NCI-H526 treated with DMSO at 0.1 percent for 48 hours (cell line): ENCODE results near the gene CNTN5.
"Not testable (repeated sequence)": the region's sequence is repeated elsewhere in the genome, so short reads cannot be mapped to it uniquely, and the experiment has no call there.

ENCODE experiments used
- DNase-seq: peaks from one replicate; lab custom pipeline; 2025; lab: John Stamatoyannopoulos, UW

CNTN5 gene

GRCh38 chr11:99766811-99767210 lies 746.1 kb downstream of the CNTN5 start:
- no peak for DNase-seq

GRCh38 chr11:99773646-99774045 lies 752.9 kb downstream of the CNTN5 start:
- DNase-seq: no peak

GRCh38 chr11:99781074-99781473 lies 760.3 kb downstream of the CNTN5 start:
- DNase-seq: no peak

- no peak for DNase-seq
Observed at GRCh38 chr11:99791354-99791753, 770.6 kb downstream of the CNTN5 start.

GRCh38 chr11:99795999-99796398 lies 775.2 kb downstream of the CNTN5 start:
- no peak for DNase-seq

GRCh38 chr11:99803501-99803900 lies 782.8 kb downstream of the CNTN5 start:
- no peak for DNase-seq

- DNase-seq: no peak
Observed at GRCh38 chr11:99812516-99812915, 791.8 kb downstream of the CNTN5 start.

GRCh38 chr11:99814021-99814420 lies 793.3 kb downstream of the CNTN5 start:
- no peak for DNase-seq

GRCh38 chr11:99814738-99815137 lies 794.0 kb downstream of the CNTN5 start:
- DNase-seq: no peak

GRCh38 chr11:99818991-99819390 lies 798.2 kb downstream of the CNTN5 start:
- no peak for DNase-seq

- no peak for DNase-seq
Observed at GRCh38 chr11:99822846-99823565, 802.3 kb downstream of the CNTN5 start.

- not testable (repeated sequence) for DNase-seq
Observed at GRCh38 chr11:99836739-99837138, 816.0 kb downstream of the CNTN5 start.

- DNase-seq: no peak
Observed at GRCh38 chr11:99841885-99842284, 821.1 kb downstream of the CNTN5 start.

- DNase-seq: no peak
Observed at GRCh38 chr11:99865951-99866350, 845.2 kb downstream of the CNTN5 start.

GRCh38 chr11:99881610-99882009 lies 860.9 kb downstream of the CNTN5 start:
- DNase-seq: no peak

- no peak for DNase-seq
Observed at GRCh38 chr11:99884750-99885149, 864.0 kb downstream of the CNTN5 start.

- no peak for DNase-seq
Observed at GRCh38 chr11:99887481-99887880, 866.7 kb downstream of the CNTN5 start.

- no peak for DNase-seq
Observed at GRCh38 chr11:99893811-99894210, 873.1 kb downstream of the CNTN5 start.

- no peak for DNase-seq
Observed at GRCh38 chr11:99901175-99901574, 880.4 kb downstream of the CNTN5 start.

- no peak for DNase-seq
Observed at GRCh38 chr11:99911116-99911515, 890.4 kb downstream of the CNTN5 start.

- DNase-seq: no peak
Observed at GRCh38 chr11:99916078-99916477, 895.3 kb downstream of the CNTN5 start.

GRCh38 chr11:99918761-99919160 lies 898.0 kb downstream of the CNTN5 start:
- no peak for DNase-seq

- DNase-seq: no peak
Observed at GRCh38 chr11:99920956-99921355, 900.2 kb downstream of the CNTN5 start.

- DNase-seq: no peak
Observed at GRCh38 chr11:99925968-99926367, 905.2 kb downstream of the CNTN5 start.
